AG04450 (cell line): ENCODE results near the gene TGFBR1. TPM values are rescaled to one million over a fixed set of nuclear protein-coding genes. Genes with fewer than 3 reads are reported as not detected.

Experiments
- CTCF ChIA-PET: fragments of 300-600, 350-600 bp; formaldehyde crosslinking; extraction: SDS; loops from one replicate; lab custom pipeline; 2022; ENCODE audit warnings: antibody characterized with exemption, inconsistent platforms; lab: Charles Lee
- POLR2A ChIA-PET: fragments of 350-600 bp; formaldehyde crosslinking; extraction: SDS; loops from one replicate; lab custom pipeline; 2021; ENCODE audit warnings: antibody characterized with exemption, inconsistent platforms; lab: Yijun Ruan, JAX
- DNase-seq: peaks from one replicate; pipeline ENCODE4 v3.0.0-alpha.2; 2011; ENCODE audit warnings: low read depth, low spot score
- H3K27ac ChIP-seq: one replicate; pipeline ENCODE4 v1.5.1; 2012; ENCODE audit warnings: low read depth, low read length, control low read depth
- H3K27me3 ChIP-seq: one replicate; pipeline ENCODE4 v1.6.0; 2012; ENCODE audit warnings: low read length; ENCODE audit not compliant: control insufficient read depth, insufficient read depth
- H3K4me3 ChIP-seq: 2 replicates; pipeline ENCODE4 v1.5.1; 2011; ENCODE audit warnings: mild to moderate bottlenecking, low read depth, low read length, control low read depth
- H3K9me3 ChIP-seq: 2 replicates; pipeline ENCODE4 v1.5.1; 2012; ENCODE audit warnings: low read length; ENCODE audit not compliant: control insufficient read depth, insufficient read depth
- polyA plus RNA-seq: library from polyadenylated mRNA; depleted of rRNA; stranded (reverse); fragments of >200 nt; gene quantifications from 2 replicates; pipeline ENCODE4 v1.2.3, GENCODE V29; 2011
- TF ChIP-seq, protein P1 (sequence below): IDR thresholded peaks from 2 replicates; pipeline ENCODE4 v1.5.1; 2011; ENCODE audit warnings: low read depth, low read length, control low read depth, inconsistent platforms

Gene TGFBR1
- polyA plus RNA-seq, 1 experiment: 86.3 TPM

DNA sequence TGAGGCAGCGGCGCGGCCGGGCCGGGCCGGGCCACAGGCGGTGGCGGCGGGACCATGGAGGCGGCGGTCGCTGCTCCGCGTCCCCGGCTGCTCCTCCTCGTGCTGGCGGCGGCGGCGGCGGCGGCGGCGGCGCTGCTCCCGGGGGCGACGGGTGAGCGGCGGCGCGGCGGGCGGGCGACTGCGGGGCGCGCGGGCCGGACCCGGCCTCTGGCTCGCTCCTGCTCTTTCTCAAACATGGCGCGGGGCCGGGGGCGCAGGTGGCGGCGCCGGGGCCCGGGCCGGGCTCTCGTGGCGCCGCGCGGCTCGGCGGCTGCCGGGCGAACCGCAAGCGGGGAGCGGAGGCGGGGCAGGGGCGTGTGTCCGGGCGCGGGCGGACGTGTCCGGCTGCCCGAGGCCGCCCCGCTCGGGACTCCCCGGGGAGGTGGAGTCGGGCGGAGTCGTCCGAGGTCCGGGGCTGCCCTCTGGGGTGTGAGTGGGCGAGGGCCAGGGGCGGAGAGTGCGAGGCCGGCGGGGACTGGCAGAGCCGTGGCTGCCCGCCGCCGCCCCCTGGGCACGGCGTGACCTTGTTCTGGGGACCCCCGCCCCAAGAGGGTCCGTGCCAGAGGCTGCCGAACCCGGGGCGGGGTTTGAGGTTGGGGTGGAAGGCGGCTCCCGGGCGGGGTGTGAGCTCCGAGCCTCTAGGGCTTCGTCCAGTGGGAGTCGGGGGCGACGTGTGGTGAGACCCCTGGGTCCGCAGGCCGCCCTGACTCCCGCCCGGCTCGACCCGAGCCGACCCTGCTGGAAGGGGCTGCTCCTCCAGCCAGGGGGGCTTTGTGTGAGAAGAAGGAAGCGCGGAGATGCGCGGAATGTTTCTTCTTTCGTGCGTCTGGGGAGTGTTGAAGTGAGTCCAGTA is 485 bp downstream of the TGFBR1 start:
- H3K9me3 ChIP-seq: no peaks in the 10 kb centered on the region
- H3K4me3 ChIP-seq: peak overlapping the region; percentile 73
- POLR2A ChIA-PET: interaction anchor here (0.6 to 3.5 kb wide), 10 partner anchors 30 to 256 kb away, joined by 3 to 20 read pairs (median 4); no protein-coding TSS in a partner anchor
- H3K27me3 ChIP-seq: no peaks in the 10 kb centered on the region
- TF ChIP-seq, protein P1, sequence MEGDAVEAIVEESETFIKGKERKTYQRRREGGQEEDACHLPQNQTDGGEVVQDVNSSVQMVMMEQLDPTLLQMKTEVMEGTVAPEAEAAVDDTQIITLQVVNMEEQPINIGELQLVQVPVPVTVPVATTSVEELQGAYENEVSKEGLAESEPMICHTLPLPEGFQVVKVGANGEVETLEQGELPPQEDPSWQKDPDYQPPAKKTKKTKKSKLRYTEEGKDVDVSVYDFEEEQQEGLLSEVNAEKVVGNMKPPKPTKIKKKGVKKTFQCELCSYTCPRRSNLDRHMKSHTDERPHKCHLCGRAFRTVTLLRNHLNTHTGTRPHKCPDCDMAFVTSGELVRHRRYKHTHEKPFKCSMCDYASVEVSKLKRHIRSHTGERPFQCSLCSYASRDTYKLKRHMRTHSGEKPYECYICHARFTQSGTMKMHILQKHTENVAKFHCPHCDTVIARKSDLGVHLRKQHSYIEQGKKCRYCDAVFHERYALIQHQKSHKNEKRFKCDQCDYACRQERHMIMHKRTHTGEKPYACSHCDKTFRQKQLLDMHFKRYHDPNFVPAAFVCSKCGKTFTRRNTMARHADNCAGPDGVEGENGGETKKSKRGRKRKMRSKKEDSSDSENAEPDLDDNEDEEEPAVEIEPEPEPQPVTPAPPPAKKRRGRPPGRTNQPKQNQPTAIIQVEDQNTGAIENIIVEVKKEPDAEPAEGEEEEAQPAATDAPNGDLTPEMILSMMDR: no peak
- peak overlapping the region; percentile 89 for H3K27ac ChIP-seq
- no peak for DNase-seq
- CTCF ChIA-PET: interaction anchor here (1.1 to 1.8 kb wide), 3 partner anchors 18 to 130 kb away, joined by 3 to 8 read pairs (median 4); no protein-coding TSS in a partner anchor

DNA sequence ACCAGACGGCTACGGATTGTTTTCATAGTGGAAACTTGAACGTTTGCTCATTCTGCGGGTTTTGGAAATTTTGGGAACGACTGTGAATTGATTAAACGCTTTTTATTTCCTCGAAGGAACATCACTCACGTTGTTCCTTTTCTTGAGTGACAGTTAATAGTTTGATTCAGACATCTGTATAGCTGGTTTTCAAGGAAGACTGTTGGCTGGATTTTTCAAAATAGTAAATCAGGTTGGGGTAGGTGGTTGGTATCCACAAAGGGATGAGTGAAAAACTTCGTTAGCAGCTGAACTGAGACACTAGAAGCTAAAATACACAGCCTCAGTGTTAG is 1.1 kb downstream of the TGFBR1 start:
- ChIA-PET CTCF (no interaction called here), POLR2A (interaction anchor here (1.2 to 3.5 kb wide), 3 partner anchors 31 to 86 kb away, joined by 3 to 20 read pairs (median 5); no protein-coding TSS in a partner anchor)
- H3K27me3 ChIP-seq: no peaks in the 10 kb centered on the region
- peak overlapping the region; percentile 89 for H3K27ac ChIP-seq
- no peaks in the 10 kb centered on the region for H3K9me3 ChIP-seq
- TF ChIP-seq, protein P1: no peak
- peak overlapping the region; percentile 73 for H3K4me3 ChIP-seq
- no peak for DNase-seq

DNA sequence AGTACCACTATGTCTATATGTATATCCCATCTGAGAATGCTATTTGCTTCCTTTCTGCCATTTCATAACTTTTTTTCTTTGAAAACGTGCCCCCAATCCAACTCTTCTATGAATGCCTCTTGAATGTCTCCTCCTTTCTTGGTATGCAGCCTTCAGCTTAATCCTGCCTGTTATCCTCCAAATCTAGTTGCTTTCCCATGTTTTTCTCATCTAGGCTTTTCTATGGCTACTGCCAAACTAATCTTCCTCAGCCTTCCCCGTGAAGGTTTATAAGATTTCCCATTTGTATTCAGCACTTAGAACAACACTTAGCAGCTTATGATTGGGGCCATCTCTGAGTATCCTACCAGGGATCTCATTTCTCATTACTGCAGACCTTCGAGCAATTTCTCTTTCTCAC is 2.5 kb downstream of the TGFBR1 start:
- H3K9me3 ChIP-seq: no peaks in the 10 kb centered on the region
- no peaks in the 10 kb centered on the region for H3K27me3 ChIP-seq
- no peak overlapping the region for H3K27ac ChIP-seq
- CTCF ChIA-PET: no interaction called here
- no peak for DNase-seq
- TF ChIP-seq, protein P1: no peak
- peak overlapping the region; percentile 73 for H3K4me3 ChIP-seq
- POLR2A ChIA-PET: interaction anchor here (0.5 kb wide), 1 partner anchor 36 kb away, joined by 4 read pairs; no protein-coding TSS in a partner anchor

DNA sequence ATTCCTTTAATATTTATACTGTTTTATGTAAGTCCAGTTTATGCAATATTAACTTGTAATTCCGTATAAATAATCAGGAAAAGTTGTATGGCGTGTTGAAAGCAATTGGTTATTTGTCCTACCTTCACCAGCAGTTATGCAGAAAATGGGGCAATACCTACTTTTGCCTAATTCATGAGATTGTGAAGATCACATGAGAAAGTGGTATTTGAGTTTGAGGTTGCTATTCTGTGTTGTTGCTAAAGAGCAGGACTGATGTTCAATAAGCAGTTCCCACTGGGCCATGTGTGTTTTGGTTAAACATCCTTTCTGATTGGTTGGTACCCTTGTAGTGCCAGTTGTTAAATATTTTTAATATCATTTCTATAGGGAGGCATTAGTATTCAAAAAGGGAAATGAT is 3.2 kb downstream of the TGFBR1 start:
- Histone ChIP-seq H3K9me3 (no peaks in the 10 kb centered on the region), H3K27me3 (no peaks in the 10 kb centered on the region), H3K4me3 (no peak overlapping the region), H3K27ac (no peak overlapping the region)
- TF ChIP-seq, protein P1: no peak
- CTCF ChIA-PET: interaction anchor here (1.0 kb wide), 1 partner anchor 89 kb away, joined by 4 read pairs; no protein-coding TSS in a partner anchor
- DNase-seq: no peak
- POLR2A ChIA-PET: no interaction called here

DNA sequence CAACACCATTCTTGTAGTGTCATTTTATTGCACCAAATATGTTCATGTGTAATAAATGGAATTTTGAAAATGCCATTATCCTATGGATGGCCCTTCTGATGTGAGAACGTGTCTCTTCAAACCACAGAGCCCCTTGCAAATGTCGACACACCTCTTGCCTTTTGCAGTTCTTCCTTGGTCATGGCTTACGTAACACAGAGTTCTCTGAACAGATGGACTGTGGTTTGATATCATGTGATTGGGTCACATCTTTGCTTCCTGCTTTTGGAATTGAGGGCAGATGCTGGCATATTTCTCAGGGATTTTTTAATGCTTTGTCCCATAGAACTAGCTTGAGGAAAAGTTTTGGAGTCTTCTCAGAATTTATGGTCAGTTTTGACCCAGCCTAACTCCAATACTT is 4.6 kb downstream of the TGFBR1 start:
- no peaks in the 10 kb centered on the region for H3K27me3 ChIP-seq
- TF ChIP-seq, protein P1: no peak
- no peak overlapping the region for H3K27ac ChIP-seq
- CTCF ChIA-PET: no interaction called here
- DNase-seq: no peak
- POLR2A ChIA-PET: no interaction called here
- no peak overlapping the region for H3K4me3 ChIP-seq
- H3K9me3 ChIP-seq: no peaks in the 10 kb centered on the region
